ENCODE data around the gene SNCAIP. TPM values are rescaled to one million over a fixed set of nuclear protein-coding genes. Genes with fewer than 3 reads are reported as not detected.

The SNCAIP gene
- total and polyA plus RNA-seq, 2 experiments from 2014 or later, result 6.1 to 11.9 TPM

DNA sequence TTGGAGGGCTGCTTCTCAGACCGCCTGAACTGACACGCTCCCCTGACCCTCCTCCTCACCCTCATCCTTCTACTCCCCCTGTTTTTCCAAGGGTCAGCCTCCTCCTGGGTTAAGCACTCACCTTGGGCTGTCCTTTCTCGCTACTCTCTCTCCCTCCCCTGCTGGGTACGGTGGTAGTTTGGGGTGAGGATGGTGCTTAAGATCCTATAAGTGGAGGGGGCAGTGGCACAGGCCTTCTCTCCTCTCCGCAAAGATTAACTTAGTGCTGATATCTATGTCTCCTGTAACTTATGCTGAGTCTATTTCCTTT, 159.7 kb downstream of the SNCAIP start (continued):
- no peak for TF ChIP-seq EZH2 (IDR thresholded peaks at IDR 0.05; ENCODE audit: low read depth, unreplicated experiment)
- TF ChIP-seq POLR2AphosphoS5 (IDR thresholded peaks at IDR 0.05; ENCODE audit: low read depth), result no peak
- TF ChIP-seq, protein P1, sequence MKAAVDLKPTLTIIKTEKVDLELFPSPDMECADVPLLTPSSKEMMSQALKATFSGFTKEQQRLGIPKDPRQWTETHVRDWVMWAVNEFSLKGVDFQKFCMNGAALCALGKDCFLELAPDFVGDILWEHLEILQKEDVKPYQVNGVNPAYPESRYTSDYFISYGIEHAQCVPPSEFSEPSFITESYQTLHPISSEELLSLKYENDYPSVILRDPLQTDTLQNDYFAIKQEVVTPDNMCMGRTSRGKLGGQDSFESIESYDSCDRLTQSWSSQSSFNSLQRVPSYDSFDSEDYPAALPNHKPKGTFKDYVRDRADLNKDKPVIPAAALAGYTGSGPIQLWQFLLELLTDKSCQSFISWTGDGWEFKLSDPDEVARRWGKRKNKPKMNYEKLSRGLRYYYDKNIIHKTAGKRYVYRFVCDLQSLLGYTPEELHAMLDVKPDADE (IDR thresholded peaks at IDR 0.05), result no peak
- TF ChIP-seq ZNF331 (CRISPR knock-in tag; IDR thresholded peaks at IDR 0.05; ENCODE audit: low read depth), result no peak
- TF ChIP-seq STAT1 (IDR thresholded peaks at IDR 0.05; ENCODE audit: unreplicated experiment), result no peak
- TF ChIP-seq EZH2phosphoT487 (IDR thresholded peaks at IDR 0.05; ENCODE audit: unreplicated experiment), result no peak
- no peak for TF ChIP-seq ZNF114 (CRISPR knock-in tag; IDR thresholded peaks at IDR 0.05)
- TF ChIP-seq NANOG (IDR thresholded peaks at IDR 0.05; ENCODE audit: borderline replicate concordance), result no peak

GRCh38 chr5:122473138-122473843, 161.3 kb downstream of the SNCAIP start:
- Histone ChIP-seq H2AFZ (no peak overlapping the region), H3K79me2 (replicated peaks; ENCODE audit: insufficient read depth) (no peaks in the 10 kb centered on the region), H3K9me2 (ENCODE audit: insufficient read depth) (no peaks in the 10 kb centered on the region), H3K4me2 (peak overlapping the region; percentile 24), H3F3A (replicated peaks; ENCODE audit: low read depth) (no peaks in the 10 kb centered on the region), H3K4me1 (ENCODE audit: insufficient read depth) (peaks cover 38% of the 10 kb centered on the region), H3K27me3 (ENCODE audit: insufficient read depth) (no peaks in the 10 kb centered on the region), H4K20me1 (replicated peaks; ENCODE audit: insufficient read depth) (no peaks in the 10 kb centered on the region), H3K27ac (ENCODE audit: low read depth) (peak overlapping the region; percentile 87), H3K4me3 (no peak overlapping the region), H3K36me3 (ENCODE audit: insufficient read depth) (no peaks in the 10 kb centered on the region)
- DNase-seq (ENCODE audit: low spot score) (no peak), ATAC-seq (no peak)
- Mint-ChIP-seq H3K9me3 (peaks cover 2% of the 10 kb centered on the region; the same call in 1 of the 3 replicates), H3K36me3 (ENCODE audit: low read depth) (peaks cover 3% of the 10 kb centered on the region; the same call in 1 of the 3 replicates), H3K27me3 (ENCODE audit: insufficient read depth, low read depth, poor library complexity) (peaks cover 7% of the 10 kb centered on the region), H3K4me1 (peaks cover 59% of the 10 kb centered on the region), H3K27ac (peak overlapping the region; percentile 86), H3K4me3 (no peak overlapping the region)
- TF ChIP-seq NANOG (IDR thresholded peaks at IDR 0.05; ENCODE audit: borderline replicate concordance) (no peak), POLR2AphosphoS5 (IDR thresholded peaks at IDR 0.05; ENCODE audit: low read depth) (no peak), ZNF114 (CRISPR knock-in tag; IDR thresholded peaks at IDR 0.05) (no peak), ZNF331 (CRISPR knock-in tag; IDR thresholded peaks at IDR 0.05; ENCODE audit: low read depth) (no peak), REST (IDR thresholded peaks at IDR 0.05; ENCODE audit: unreplicated experiment) (no peak), ZNF462 (CRISPR knock-in tag; IDR thresholded peaks at IDR 0.05) (no peak), CREB1 (CRISPR knock-in tag; IDR thresholded peaks at IDR 0.05; ENCODE audit: low read depth) (no peak), JUNB (IDR thresholded peaks at IDR 0.05; ENCODE audit: unreplicated experiment) (no peak), EZH2phosphoT487 (IDR thresholded peaks at IDR 0.05; ENCODE audit: unreplicated experiment) (no peak)
- TF ChIP-seq, protein P1 (IDR thresholded peaks at IDR 0.05), result no peak

Measured in GM23338 (cell line).